ENCODE data around the gene PTPRO. TPM values are rescaled to one million over a fixed set of nuclear protein-coding genes. Genes with fewer than 3 reads are reported as not detected.

PTPRO gene
- total RNA-seq = 2.6 TPM

DNA sequence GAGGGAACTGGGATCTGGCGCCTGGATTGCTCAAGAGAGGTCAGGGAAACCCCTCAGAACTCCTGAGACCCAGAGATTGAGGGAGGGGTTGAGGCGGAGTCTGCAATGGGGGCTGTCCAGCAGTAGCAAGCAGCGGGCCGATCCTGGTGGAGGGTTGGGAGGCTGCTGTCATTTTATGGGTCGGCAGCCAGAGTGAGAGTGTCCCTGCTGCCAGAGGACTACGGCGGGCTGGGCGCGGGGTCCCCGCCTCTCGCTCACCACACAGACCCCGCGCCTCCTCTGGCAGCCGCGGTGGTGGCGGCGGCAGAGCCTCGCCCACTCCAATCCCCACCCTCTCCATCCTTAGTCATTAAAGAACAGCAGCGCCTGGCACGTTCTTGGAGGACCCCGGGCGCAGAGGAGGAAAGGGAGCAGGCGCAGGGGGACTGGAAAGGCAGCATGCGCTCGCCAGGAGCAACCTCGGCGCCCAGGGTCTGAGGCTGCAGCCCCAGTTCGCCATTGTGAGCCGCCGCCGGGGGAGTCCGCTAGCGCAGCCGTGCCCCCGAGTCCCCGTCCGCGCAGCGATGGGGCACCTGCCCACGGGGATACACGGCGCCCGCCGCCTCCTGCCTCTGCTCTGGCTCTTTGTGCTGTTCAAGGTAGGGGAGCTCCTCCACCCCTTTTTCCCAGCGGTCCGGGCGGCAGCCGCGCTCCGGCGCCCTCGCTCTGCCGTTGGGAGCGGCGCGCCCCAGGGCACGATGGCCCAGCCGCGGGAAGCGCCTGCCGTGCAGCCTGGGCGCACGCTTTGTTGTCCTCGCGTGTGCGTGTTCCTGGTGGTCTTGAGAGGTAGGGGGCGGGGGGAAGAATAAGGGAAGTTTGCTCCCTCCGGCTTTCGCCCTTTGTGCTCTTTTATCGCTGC is at the start of gene PTPRO:
Gene PTPRO, plus strand, starts transcription at position 345 of the 898 bp plus-strand sequence.
- DNase-seq = no peak

DNA sequence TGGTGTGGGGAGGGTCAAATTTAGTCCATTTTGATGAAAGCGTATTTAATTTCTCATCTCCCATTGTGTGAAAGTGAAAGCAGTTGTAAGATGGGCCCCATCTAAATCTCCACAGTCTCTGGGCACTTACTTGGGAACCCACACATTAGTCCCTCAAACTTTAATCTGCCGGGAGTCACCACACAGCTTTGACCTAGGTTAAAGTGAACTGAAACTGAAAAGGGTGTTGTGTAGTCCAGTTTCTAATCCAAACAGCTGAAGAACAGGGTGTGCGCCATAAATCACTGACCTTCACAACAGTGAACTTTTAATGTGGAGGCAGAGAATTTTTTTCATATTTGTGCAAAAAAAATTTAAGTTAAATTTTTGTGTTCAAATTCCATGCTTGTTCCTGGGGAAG is 48.4 kb upstream of the PTPRO start:
- DNase-seq = no peak

DNA sequence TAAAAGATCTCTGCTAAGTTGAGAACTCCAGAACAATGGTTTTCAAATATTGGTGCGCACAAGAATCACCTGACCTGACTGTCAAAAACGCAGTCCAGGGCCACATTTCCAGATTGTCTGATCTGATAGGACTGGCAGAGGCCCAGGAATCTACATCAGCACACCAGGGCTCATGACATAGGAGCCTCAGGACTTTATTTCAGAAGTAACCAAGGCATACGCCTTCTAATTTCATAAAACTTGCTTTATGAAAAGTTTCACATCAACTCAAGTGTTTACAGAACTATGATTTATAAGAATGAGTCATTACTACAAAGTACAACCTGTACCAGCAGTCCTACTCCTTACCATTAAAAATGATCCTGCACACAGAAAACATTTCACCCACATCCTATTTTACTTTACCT is 47.7 kb upstream of the PTPRO start:
- DNase-seq = no peak

GRCh38 chr12:15276088-15276698 is 46.1 kb upstream of the PTPRO start:
- DNase-seq = peak; percentile 66

DNA sequence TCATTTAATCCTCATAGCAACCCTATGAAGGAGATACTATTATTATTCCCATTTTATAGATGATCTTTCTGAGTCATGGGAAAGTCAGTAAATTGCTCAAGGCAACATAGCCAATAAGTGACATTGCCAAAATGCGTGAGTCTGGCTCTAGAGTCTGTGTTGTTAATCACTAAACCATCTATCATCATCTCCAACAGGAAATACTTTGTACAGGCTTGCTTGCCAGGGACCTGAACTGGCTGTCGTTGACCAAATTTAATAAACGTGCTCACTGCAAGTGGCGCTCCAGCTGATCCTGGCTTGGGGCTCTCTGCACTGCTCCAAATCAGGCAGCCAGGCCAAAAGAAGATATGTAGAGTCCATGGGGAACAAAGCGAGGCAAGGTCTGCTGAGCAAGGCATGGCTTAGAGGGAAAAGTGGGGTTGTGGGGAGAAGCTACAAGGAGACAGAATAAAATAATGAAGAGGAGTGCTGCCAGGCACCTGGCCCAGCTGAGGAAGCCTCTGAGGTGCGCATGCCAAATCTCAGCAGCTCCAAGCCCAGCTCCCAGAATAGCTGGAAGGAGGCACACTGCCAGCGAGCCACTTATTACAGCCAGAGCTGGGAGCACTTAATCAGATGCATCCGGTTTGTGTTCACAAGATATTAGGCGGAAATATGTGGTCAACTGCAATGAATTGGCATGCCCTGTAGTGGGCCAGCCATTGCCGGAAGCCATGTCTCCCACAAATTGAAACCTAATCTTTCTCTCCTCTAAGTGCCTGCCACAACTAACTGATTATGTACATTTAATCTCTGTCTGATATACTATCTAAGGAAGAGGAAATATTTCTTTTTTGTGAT is 43.3 kb upstream of the PTPRO start:
- peak; percentile 92 for DNase-seq

- DNase-seq = no peak
Measured at GRCh38 chr12:15280930-15281329, 41.4 kb upstream of the PTPRO start.

- DNase-seq = no peak
Measured at GRCh38 chr12:15289192-15289591, 33.1 kb upstream of the PTPRO start.

DNA sequence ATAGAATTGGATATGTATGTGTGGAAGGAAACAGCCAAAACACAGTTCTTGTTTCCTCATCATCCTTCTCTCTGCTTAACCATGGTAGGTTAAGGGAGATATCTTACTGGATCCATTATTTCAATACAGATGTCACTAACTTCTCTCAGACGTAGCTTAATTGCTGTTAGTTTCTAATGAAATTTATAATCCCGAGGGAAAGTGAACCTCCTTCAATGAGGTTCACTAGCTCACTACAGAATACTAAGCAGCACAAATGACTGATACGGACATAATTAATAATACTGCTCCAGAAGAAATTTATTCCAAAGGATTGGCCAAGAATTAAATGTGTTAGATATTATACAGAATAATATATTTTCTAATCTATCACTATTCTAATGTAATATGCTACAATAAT is 28.6 kb upstream of the PTPRO start:
- DNase-seq = no peak

GRCh38 chr12:15299947-15300346 is 22.4 kb upstream of the PTPRO start:
- DNase-seq = no peak

- DNase-seq = no peak
Measured at GRCh38 chr12:15304296-15304695, 18.0 kb upstream of the PTPRO start.

GRCh38 chr12:15306605-15307004 is 15.7 kb upstream of the PTPRO start:
- no peak for DNase-seq

GRCh38 chr12:15307079-15307478 is 15.2 kb upstream of the PTPRO start:
- no peak for DNase-seq

DNA sequence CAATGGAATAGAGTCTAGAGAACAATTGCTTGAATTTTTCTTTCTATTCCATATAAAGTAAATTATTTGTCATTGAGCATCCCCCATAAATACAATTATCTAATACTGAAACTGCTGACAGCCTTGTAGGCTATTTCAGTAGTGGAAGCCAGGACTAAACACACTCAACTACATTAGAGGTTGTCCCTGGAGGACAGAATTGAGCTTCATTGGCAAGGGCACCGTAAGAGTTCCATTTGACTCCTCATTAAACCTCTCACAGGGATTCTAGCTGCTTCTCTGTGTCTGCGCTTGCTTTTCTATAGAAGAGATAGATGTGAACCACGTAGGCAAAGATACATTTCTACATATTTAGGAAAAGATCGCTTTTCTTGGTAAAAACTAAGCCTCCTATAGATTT is 3.5 kb upstream of the PTPRO start:
- no peak for DNase-seq

DNA sequence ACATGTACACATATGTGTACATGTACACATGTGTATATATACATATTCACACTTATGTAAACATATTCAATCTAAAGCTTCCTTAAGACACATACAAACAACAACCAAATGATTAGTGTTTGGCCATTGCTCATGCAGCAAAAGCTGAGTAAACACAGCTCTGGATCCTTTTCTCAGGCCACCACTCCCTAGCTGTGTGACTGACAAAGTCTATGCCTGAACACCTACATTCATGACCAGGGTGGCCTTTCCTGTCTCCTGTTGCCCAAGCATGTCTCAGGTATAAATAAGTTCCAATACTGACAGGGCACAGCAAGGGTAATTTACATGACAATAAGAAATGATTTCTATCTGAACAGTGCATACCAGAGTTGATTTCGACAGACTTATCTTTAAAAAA is 1.4 kb upstream of the PTPRO start:
- DNase-seq = no peak

GRCh38 chr12:15323480-15323879 is 1.2 kb downstream of the PTPRO start:
- no peak for DNase-seq

DNA sequence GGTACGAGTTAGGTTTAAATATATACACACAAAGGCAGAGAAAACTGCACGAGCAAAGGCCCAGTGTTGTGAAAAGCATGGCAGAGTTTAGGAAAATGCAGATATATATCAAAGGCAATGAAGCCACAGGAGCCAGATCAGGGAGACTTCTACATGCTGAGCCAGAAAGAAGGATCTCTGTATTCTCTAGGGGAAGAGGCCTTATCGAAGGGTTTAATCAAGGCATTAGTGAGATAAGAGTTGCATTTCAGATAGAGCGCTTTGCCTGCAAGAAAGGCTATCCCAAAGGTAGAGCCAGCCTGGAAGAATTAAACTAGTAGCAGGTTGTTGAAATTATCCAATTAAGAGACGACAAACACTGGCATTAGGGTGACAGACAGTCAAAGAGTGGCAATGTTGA is 7.6 kb downstream of the PTPRO start:
- no peak for DNase-seq

DNA sequence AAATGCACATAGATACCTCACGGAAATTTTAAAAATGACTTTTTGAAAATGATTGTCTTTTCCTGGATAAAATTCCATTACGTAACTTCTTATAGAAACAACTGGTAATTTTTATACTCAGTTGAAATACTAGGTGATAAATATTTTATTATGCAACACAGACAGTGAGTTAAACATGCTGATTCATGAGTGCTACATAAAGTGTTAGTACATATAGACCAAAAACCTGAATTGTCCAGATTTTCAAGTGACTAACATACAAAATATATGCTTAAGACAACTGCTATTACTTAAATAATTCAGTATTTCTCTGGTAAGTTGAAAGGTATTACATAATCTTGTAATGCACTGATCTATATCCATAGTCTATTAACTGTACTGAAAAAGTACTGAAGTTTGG is 11.9 kb downstream of the PTPRO start:
- no peak for DNase-seq

DNA sequence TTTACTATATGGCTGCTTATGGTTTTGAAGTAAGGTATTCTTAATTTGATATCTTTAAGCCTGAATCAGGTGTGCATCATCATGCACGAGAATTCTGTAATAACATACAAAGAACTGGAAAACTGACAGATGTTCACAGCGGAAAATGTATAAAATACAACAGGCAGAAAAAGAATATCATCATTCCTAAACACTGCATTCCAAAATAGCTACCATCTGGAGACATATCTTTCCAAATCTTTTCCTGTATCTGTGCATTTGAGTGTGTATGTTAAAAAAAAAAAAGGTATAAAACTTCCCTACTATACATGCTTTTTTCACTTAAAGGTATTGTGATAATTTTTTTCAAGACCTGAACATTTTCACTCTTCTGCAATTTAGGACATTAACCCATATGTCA is 13.7 kb downstream of the PTPRO start:
- DNase-seq = no peak

GRCh38 chr12:15336768-15337553 is 14.7 kb downstream of the PTPRO start:
- DNase-seq = no peak

DNA sequence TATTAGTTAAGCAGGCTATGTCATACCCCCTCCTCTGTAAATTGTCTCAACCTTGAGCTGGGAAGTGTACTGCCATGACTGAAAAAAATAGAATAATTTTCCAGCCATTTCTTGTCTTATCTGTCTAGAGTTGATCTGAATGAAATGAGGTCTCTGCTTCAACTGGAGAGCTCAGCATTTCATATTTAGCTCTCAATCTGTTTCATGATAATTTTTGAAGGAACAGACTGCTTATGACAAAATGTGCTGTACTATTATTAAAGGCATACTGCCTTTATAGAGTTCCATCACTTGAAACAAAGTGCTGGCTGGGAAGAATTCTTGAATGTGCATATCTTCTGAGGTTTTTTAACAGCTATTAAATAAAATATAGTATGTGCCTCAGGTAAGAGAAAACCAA is 19.1 kb downstream of the PTPRO start:
- DNase-seq = no peak

- DNase-seq = no peak
Measured at GRCh38 chr12:15344561-15344960, 22.3 kb downstream of the PTPRO start.

DNA sequence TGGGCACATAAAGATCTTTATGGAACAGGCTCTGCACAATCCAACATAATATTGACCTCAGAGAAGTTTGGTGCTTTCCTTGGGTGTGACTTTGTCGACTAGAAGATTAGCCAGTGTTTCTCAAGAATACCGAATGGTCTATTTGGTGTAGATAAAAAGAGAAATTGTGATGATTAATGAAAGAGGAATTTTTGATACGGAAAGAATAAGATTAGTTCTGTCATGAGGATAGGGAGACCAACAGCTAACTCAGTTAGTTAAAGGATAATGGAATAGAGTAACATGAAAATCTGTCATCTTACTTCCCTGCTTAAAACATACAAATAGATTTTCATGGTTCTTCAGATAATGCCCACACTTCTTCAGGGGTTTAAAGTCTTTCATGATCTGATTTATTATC is 24.2 kb downstream of the PTPRO start:
- DNase-seq = no peak

Data from skin of body (tissue), 2 donors.